ENCODE measurements around the gene TSPEAR.

TSPEAR gene

DNA sequence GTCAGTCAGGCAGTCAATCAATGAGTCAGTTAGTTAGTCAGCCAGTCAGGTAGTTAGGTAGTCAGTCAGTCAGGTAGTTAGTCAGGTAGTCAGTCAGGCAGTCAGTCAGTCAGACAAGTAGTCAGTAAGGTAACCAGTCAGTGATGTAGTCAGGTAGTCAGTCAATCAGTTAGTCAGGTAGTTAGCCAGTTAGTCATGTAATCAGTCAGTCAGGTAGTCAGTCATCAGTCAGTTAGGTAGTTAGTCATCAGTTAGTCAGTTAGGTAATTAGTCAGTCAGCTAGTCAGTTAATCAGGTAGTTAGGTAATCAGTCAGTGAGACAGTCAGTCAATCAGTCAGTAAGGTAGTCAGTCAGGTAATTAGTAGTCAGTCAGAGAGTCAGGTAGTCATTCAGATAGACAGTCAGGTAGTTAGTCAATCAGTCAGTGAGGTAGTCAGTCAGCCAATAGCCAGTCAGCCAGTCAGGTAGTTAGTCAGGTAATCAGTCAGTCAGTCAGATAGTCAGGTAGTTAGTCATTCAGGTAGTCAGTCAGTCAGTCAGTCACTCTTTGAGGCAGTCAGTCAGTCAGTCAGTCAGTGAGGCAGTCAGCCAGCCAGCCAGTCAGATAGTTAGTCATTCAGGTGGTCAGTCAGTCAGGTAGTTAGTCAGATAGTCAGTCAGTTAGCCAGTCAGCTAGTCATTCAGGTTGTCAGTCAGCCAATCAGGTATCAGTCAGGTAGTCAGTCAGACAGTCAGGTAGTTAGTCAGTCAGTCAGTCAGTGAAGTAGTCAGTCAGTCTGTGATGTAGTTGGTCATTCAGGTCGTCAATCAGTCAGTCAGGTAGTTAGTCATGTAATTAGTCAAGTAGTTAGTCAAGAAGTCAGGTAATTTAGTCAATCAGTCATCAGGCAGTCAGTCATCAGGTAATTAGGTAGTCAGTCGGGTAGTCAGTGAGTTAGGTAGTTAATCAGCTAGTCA is 186.7 kb downstream of the TSPEAR start:
- no peak for DNase-seq

DNA sequence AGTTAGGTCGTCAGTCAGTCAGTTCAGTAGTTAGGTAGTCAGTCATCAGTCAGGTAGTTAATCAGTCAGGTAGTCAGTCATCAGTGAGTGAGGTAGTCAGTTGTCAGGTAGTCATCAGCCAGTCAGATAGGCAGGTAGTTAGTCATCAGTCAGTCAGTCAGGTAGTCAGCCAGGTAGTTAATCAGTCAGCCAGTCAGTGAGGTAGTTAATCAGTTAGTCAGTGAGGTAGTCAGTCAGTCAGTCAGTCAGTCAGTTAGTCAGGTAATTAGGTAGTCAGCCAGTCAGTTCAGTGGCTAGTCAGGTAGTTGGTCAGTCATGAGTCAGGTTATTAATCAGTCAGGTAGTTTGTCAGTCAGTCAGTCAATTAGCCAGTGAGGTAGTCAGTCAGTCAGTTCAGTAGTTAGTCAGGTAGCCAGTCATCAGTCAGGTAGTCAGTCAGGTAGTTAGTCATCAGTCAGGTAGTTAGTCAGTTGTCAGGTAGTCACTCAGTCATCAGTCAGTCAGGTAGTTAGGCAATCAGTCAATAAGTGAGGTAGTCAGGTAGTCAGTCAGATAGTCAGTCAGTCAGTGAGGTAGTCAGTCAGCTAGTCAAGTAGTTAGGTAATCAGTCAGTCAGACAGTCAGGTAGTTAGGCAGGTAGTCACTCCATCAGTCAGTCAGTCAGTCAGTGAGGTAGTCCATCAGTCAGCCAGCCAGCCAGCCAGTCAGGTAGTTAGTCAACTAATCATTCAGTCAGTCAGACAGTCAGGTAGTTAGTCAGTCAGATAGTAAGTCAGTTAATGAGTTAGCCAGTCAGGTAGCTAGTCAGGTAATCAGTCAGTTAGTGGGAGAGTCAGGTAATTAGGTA is 187.6 kb downstream of the TSPEAR start:
- no peak for DNase-seq

DNA sequence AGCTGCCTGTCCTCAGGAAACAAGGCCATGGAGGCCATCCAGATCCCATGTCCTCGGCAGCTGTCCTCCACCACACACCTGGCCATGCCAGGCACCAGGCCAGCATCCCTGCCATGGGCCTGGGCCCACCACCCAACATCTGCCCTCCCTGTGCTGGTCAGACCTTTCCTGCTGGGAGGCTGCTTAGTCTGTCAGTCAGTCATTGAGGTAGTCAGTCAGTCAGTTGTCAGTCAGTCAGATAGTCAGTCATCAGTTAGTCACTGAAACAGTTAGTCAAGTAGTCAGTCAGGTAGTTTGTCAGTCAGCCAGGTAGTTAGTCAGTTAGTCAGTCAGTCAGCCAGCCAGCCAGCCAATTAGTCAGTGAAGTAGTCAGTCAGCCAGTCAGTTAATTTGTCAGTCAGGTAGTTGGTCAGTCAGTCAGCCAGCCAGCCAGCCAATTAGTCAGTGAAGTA is 188.6 kb downstream of the TSPEAR start:
- DNase-seq = no peak

DNA sequence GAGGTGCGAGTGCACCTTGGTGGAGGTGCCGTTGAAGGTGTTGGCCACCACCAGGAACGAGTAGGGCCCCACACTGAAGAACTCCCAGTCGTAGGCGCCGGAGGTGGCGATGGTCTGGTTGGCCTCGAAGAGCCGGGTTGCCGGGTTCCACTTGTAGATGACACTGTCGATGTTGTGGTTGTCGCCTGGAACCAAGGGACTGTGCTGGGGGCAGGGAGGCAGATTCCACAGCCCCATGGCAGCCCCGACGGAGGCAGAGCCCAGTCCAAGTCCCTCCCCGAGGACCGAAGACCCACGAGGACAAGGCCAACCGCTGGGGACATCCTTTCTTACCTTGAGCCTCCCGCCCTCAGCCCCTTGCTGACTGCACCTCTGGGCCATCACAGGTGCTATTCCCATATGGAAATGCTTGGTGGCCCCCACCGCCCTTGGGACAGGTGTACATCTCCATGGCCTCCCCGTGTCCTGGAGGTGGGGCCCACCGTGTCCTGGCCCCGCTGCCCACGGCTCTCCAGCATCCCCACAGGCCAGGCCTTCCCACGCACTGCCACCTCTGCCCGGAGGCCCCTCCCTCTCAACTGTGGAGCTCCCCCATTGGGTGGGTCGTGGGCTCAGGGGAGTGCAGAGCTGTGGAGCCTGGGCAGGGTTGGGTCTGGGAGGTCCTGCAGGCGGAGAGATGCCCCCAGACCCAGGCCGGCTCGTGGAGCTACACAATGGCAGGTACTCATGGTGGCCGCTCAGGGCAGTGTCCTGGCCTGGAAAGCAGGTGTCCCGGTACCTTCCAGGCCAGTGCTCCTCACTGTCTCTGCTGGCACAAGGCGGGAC is 189.2 kb downstream of the TSPEAR start:
- DNase-seq = no peak

DNA sequence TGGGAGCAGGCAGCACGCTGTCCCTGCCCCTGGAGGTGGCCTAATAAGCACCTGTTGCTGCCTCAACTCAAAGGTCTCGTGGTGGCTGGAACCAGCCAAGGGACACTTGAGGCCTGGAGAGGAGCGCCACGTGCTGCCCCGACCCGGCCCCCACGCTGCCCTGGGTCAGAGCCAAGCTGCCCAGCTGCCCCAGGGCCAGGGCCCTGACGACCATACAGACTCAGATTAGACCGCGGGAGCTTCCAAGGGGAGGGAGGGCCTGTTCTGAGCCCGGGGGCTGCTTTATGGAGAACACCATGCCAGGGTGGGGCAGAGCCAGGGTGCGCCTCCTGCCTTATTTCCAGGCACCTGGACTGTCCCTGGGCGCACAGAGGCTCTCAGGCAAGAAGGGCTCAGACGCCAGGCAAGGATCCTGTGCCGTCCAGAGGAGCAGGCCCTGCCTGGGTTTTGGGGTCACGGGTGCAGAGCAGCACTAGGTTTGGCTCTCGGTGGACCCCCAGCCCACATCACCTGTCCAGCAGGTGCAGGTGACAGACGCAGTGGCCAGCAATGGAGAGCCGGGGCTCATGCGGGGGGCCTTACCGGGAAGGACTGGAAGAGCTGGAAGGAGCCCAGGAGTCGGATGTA is 190.0 kb downstream of the TSPEAR start:
- no peak for DNase-seq

DNA sequence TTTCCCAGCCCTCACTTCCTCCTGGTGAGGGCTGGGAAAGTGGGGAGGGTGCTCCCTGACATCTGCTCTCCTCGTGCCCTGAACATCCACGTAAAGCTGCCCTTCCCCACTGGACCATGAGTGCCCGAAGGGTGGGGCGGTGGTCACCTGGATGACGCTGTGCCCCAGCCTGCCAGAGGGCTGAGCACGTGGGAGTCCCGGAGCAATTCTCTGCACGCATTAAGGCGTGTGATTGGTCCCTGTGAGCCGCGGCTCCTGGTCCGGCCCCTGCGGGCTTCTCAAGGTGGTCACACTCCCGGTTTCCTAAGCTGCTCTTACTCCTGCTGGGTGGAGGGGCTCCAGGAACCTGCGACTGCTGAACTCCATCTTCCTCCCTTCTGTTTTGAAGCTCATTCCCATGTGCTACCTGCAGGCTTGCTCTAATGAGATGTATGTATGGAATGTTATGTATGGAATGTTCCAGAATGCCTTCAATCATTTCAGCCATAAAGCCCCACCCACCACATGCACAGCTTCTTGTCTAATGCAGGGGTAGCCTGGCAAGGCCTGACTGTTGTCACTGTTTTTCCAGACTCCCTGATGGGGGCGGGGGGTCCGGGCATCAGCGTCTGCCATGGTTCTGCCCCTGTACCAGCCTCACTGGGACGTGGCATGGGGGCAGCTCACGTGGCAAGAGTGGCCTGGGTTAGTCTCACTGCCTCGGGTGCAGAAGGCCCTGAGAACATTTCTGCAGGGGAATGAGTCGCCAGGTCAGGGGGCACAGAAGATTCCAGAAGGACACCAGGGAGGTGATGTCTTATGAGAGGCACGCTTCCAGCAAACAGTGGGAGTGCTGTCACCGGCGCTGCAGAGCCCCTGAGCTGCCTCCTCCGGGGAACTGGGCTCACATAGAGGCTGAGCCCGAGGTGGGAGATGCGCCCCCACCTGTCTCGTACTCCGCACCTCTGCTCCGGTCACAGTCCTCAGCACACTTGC is 190.8 kb downstream of the TSPEAR start:
- no peak for DNase-seq

DNA sequence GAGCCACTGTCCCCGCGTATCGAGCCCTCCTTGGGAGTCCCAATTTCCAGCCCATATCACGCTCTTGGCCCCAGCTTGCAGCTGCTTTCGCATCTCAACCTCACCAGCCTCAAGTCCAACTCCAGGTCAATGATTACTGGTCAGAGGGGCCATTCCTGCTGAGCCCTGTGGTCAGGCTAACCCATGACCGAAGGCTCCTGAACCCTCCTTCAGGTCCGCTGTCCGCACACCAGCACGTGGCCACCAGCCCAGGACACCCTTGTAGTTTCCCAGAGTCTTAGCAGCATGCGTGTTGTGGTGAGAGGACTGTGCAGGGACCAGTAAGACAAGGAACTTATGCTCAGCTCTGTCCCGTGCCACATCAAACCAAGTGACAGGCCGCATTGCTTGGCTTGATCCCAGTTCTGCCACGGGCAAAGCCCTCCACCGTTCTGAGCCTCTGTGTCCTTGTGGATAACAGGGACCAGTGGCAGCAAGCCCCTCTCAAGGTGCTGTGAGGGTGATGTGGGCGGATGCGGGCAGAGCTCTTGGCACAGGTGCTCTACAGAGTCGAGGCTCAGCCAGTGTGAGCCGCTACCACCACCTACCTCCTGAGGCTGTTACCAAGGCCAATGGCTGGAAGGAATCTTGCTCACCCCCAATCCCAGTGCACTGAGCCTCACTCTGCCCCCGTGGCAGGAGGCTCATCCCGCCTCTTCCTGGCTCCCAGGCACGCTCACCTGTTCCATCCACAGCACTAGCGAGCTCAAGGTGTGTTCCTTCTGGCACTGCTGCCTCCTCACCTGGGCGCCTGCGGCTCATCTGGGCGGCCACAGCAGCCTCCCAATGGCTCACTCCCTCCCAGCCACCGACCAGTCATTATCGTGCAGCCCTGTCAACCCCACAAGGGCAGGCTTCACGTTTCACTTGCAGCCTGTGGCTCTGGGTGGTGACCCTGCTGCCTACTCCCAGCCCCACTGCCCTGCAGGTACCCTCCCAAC is 191.7 kb downstream of the TSPEAR start:
- DNase-seq = no peak

DNA sequence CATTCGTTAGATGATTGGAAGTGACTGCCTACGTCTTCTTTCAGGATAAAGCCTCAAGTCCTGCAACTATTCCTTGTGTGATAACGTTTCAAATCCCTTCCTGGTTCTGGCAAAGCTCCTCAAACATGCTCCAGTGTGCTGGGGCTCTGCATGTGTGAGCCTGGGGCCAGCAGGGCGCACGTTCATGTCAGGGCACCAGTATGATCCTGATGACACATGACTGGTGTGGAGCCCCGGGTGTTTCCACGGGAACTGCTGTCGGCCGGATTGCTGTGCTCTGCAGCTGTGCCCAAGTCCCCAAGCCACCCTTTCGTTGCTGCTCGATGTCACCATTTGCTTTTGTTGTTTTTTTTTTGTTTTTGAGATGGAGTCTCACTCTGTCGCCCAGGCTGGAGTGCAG is 192.7 kb downstream of the TSPEAR start:
- no peak for DNase-seq

DNA sequence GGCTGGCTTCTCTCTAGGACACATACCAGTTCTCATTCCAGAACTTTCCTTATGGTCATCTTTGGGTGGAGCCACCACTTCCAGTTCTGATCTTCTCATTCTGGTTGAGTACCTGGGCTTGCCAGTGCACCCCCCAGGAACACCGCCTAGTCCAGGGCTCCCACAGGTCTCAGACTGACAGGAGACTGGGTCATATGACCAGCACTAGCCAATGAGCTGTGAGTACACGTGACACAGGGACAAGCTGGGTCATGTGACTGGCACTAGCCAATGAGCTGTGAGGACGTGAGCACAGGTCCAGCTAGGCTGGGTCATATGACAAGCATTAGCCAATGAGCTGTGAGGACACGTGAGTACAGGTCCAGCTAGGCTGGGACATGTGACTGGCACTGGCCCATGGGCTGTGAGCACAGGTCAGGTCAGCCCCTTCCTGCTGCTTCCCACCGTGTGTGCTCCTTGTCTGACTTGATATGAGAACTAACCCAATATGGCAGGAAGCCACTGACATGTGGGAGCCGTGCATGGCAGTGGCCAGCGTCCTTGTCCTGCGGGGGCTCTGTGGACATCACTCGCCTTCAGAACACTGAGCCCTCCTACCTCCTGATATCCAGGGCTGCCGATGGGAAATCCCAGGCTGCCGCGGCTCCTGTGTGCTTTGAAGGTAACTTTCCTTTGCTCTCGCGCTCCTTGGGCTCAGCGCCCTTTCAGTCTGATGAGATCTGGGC is 194.0 kb downstream of the TSPEAR start:
- no peak for DNase-seq

DNA sequence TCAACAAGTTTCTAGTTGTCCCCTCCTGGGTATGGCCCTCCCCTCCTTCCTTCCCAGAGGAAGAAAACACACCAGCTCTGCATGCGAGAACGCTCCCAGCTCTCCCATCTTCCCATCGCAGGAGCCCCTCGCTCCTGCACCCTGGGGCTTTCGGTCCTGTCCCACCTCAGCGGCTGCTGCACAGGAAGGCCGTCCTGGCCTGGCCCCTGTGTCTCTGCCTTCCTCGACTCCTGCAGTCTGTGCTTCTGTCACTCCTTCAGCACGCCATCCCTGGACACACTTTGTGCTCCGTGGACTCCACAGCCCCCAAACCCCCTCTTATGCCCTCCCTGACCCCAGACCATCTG is 194.6 kb downstream of the TSPEAR start:
- no peak for DNase-seq

DNA sequence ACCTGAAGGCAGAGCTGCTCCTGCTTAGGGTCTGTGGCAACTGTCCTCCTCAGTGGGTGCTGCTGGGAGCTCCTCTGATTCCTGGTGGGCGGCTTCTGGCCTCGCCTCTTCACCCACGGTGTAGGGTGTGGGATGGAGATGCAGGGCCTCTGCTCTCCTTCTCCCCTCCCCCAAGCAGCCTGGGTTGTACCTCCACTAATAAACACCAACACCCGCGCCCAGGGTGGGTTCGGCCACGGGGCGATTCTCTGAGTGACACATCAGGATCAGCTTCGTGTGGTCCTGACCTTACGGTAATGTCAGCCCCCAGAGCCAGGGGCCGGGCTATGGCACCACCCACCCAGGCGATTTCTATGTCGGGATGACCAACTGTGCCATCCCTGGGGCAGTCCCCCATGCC is 195.0 kb downstream of the TSPEAR start:
- DNase-seq = no peak

DNA sequence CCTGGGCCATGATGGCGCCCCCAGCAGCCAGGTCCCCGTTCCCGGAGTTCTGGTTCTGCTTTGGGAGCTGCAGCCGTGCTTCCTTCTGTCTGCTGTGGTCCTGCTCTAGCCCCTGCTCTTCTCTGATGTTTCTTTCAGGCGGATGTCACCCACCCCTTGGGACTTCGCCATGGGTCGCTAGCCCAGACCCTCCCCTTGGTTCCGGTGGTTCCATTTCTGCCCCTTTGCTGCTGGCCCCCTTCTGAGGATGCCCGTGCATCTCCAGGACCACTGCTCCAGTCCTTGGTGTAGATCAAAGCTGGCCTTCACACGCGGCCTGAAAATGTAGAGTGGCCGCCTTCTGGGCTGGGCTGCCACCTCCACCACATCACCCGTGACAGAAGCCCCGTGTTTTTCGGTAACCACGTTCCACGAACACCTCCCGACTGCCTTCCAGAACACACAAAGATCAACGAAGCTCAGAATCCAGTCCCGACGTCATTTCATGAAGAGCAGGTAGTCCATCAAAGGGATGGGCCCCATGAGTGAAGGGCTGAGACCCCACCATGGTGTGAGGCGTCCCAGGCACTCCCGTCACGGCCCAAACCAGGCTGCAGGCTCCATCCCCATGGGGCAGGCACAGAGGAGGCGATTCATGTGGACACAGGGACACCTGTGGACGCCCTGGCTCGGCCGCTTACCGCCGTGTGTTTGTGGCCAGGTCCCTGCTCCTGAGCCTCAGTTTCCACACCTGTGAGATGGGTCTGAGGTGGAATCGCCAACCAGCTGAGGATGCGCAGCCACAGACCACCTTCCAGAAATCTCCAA is 195.8 kb downstream of the TSPEAR start:
- no peak for DNase-seq

DNA sequence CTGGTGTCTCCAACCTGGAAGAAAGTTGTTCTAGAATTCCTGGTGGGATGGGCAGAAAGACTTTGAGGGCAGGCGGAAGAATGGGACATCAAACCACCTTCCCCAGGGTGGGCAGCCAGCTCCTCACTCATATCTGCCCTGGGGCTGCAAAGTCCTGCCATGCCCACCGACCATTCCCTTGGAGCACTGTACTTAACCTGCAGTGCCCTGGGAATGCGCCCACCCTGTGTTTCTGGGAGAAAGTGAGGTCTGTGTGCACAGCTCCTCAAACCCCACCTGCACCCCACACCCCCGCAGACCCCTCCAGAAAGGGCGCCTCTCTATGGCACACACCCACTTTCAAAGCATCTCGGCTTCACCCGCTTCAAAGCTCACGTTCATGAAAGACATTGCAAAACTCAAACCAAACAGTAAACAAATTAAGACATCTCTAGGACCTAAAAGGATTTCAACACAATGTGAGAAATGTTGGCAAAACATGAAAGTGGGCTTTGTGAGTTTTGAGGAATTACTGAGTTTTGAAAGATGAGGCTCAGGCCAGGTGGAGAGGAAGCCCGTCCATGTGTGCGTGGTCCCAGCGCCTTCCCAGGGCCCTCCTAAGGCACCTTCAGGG is 196.5 kb downstream of the TSPEAR start:
- no peak for DNase-seq

DNA sequence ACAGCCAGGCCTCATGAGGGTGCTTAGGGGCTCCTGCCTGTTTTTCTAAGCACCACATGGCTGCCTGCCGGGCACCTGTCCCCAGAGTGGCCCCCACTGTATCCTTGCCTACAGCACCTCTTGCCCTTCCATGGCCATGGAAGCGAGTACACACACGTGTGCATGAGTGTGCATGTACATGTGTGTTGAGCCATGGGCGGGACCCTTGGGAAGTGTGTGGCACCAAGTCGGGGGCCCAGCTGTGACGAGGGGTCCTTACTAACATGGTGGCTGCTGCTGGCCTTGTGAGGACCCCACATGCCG is 197.2 kb downstream of the TSPEAR start:
- no peak for DNase-seq

DNA sequence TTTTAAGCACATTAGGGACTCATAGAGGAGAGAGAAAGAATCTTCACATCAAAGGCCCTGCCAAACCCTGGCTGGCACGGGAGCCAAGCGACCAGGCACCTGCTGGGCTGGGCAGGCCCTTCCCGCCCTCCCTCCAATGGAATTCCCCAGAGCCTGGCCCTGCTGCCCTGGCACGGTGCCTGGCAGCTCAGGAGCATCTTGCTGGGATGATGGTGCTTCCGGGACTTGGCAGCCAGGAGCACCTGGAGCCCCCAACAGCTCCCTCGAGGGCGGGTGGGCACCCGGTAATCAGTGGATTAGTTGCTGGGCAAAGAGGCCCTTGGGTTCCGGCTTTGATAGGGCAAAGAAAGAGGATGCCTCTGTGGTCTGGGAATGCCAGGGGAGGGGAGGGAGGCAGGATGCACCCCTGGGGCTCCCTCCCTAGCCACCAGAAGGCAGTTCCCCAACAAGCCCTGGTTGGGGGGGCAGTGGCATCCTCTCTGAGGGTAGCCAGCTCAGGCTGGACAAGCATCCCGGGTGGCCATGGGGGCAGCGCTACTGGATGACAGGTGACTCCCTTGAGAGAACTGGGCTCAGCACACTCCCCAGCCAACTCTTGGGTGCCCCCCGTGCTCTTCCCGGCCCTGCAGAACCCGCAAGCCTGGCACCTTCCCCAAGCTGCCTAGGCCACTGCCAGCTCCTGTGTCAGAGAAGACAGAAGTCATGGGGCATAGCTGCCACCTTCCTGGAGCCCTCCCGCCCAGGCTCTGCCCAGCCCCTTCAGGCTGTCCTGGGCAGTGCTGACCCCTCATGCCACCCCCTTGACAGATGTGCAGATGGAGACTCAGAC is 197.8 kb downstream of the TSPEAR start:
- no peak for DNase-seq

DNA sequence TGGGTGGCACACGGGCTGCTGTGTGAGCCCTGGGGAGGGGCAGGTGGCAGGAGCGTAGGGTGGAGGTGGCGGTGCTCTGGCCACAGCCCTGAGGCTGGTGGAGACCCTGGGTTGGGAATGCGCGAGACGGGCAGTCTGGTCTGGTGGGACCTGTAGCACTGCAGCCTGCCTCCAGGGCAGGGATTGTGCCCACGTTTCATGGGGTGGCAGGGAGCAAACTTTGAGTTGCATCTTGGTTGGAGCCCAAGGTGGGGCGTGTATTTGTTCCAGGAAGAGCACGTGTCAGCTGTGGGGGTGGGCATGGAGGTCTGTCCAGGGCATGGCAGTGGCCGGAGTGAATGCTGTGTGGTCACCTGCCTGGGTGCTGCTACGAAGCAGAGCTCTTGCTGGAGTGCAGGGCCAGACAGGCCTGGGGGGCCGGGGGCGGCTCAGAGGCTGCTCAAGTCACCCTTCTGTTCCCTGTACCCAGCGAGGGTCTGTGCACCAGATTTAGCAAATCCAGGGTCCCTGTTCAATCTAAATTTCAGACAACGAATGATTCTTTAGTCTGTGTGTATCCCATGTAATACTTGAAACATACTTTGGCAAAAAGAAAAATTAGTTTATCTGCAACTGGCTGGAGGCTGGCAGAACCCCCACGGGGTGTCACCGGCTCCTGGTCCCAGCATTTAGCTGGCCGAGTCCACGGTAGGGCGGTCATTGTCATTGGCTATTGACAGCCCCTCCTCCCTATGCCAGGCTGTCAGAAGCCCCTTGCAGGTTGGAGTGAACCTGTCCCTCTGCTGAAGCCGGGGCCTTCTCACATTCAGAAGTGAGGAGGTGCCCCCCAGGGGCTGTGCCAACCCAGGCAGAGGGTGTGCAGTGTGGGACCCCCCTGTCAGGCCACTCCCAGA is 198.6 kb downstream of the TSPEAR start:
- DNase-seq = no peak
